GM03348 (cell line): ENCODE data around the gene KRTAP4-3.
A peak's percentile ranks its signal among the peaks of the same experiment; 100 is the strongest.
"Not testable (repeated sequence)": the region's sequence is repeated elsewhere in the genome, so short reads cannot be mapped to it uniquely, and the experiment has no call there.

ENCODE experiments used
- DNase-seq: peaks from one replicate; pipeline ENCODE4 v3.0.0; 2012; ENCODE audit warnings: low spot score

Gene KRTAP4-3

DNA sequence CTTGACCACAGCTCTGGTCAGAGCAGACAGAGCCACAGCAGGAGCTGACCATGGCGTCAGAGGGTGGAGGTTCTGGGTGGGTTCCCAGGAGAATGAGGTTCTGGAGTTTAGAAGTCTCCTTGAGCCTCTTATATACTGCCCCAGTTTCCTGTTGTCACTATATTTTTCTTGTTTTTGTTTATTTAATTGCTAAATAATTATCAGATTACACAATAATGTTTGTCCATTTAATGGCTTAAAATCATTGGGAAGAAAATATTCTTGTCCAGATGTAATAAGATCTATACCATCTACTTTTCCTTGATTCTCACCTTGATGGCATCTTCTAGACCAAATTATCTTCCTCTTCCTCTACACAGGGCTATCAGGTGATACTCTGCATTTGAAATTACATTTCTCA, at the start of gene KRTAP4-3:
Gene KRTAP4-3 (minus strand): TSS at position 101 of the 400 bp plus-strand sequence. CDS start 49 bp downstream, at position 52.
- DNase-seq = no peak

DNA sequence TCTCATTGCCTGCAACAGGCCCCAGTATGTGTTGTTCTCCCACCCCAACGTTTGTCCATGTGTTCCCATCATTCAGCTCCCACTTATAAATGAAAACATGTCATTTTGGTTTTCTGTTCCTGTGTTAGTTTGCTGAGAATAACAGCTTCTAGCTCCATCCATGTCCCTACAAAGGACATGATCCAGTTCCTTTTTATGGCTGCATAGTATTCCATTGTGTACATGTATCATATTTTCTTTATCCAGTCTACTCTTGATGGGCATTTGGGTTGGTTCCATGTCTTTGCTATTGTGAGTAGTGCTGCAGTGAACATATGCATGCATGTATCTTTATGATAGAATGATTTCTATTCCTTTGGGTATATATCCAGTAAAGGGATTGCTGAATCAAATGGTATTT, 47.7 kb upstream of the KRTAP4-3 start:
- no peak for DNase-seq

DNA sequence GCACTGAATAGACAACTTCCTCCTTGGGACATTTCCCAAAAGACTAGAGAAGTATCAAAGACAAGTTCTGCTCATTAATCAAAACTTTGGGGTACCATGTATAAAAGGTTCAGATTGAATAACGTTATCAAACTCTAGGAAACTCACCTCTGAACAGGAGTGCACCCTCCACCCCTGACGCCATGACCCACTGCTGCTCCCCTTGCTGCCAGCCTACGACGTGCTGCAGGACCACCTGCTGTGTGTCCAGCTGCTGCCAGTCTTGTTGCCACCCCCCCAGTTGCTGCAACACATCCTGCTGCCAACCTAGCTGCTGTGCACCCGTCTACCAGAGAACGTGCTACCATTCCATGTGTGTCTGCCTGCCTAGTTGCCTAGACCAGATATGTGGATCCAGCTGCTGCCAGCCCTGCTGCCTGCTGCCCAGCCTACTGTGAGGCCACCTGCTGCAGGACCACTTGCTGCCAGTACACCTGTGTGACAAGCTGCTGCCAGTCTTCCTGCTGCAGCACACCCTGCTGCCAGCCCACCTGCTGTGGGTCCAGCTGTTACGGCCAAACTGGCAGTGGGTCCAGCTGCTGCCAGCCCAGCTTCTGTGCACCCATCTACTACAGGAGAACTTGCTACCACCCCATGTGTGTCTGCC, 44.6 kb upstream of the KRTAP4-3 start:
- DNase-seq = no peak

DNA sequence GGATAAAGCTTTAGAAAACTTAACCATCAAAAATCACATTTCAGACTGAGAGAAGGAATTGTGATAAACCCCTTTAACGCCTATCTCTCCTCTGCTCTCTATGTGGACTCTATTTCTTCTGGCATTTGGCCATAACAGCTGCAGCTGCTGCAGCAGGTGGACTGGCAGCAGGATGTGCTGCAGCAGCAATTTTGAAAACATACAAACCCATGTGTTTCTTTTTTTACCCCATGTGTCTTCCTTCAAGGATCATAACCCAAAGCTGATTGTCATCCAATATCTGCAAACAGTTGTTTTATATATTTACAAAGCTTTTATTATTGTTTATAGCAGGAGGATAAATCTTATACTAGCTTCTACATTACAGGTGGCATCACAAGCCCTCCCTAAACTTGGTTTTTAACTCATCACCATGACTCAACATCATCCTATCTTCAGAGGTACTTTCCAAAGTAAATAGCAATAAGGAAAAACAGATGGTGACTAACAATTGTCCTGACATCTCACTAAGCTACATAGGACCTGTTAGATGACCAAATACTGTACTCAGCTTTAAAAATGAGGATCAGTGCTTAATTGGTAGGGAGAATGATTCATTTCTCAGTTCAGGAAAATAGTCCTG, 43.9 kb upstream of the KRTAP4-3 start:
- DNase-seq = peak; percentile 58

- DNase-seq = no peak
Observed at GRCh38 chr17:41199421-41200078, 31.5 kb upstream of the KRTAP4-3 start.

DNA sequence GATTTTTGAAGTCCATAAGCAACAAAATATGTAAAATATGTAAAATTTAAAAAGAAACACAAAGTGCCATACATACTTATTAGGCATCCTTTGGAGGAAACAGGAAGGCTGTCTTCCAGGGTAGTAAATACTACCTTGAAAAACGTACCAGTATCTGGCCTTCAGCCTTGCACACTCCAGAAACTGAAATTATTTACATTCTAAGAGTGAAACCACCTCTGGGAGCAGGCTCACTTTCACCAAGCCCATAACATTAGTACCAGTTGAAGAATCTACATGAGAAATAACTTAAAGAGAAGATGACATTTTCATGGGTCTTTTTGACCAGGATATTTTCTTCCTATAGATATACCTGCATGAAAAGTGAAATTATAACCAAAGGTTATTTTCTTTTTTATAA, 28.0 kb upstream of the KRTAP4-3 start:
- no peak for DNase-seq

DNA sequence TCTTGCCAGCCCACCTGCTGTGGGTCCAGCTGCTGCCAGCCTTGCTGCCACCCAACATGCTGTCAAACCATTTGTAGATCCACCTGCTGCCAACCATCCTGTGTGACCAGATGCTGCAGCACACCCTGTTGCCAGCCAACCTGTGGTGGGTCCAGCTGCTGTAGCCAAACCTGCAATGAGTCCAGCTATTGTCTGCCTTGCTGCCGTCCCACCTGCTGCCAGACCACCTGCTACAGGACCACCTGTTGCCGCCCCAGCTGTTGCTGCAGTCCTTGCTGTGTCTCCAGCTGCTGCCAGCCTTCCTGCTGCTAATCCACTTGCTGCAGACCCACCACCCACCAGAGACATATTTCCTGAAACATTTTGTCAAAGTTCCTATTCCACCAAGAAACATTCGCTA, 22.3 kb upstream of the KRTAP4-3 start:
- no peak for DNase-seq

GRCh38 chr17:41189837-41190318, 21.9 kb upstream of the KRTAP4-3 start, which contains the start of gene KRTAP9-1:
TSS of gene KRTAP9-1 (plus strand) at chr17:41189887. CDS start at chr17:41189887, 0 bp downstream.
- not testable (repeated sequence) for DNase-seq

- no peak for DNase-seq
Observed at GRCh38 chr17:41186872-41187271, 18.9 kb upstream of the KRTAP4-3 start.

DNA sequence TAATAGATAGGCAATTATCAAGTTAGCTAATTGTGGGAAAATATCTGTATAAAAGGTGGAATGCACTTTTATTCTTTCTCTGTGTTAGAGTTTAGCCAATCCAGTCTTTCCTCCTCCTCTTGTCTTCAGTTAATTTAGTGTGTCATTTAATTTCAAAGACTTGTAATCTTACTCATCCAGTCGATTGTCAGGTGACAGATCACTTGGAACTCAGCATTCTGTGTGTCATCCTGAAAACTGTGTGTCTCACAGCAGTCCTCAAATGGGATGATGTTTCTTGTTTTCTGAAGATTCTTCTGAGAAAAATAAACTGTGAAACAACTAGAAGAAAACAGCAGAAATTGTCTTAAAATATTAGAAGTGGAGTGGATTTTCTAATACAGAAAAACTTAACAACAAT, 17.0 kb upstream of the KRTAP4-3 start:
- no peak for DNase-seq

DNA sequence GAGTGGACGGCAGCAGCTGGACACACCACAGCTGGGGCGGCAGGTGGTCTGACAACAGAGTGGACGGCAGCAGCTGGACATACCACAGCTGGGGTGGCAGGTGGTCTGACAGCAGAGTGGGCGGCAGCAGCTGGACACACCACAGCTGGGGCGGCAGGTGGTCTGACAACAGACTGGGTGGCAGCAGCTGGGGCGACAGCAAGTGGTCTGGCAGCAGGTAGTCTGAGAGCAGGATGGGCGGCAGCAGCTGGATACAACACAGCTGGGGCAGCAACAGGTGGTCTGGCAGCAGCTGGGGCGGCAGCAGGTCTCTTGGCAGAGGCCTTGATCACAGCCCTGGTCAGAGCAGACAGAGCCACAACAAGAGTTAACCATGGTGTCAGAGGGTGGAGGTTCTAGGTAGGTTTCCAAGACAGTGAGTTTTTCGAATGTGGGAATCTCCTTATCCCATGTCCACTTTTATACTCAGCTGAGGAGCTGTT, 16.5 kb upstream of the KRTAP4-3 start, which contains the start of gene KRTAP4-1:
Gene KRTAP4-1 (minus strand): TSS at position 432 of the 482 bp plus-strand sequence. CDS start 57 bp downstream, at position 375.
- DNase-seq = no peak

GRCh38 chr17:41178843-41179616, 11.0 kb upstream of the KRTAP4-3 start:
- peak; percentile 59 for DNase-seq

DNA sequence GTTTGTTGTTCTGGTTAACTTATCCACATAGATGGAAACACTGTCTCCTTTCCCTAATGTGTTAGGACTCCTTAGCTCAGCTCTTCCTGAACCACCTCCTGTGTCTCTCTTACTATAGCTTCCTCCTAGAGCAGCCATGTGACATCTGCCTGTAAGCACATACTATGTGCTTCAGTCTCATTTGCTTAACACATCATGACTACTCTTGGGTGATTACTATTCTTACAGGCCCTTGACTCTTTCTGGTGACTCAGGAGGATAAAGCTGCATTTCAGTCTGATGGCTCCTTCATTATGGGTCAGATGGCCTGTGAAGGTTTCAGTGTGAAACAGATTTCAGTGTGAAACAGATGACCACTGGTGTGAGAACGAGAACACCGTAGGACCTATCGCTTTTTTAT, 10.3 kb upstream of the KRTAP4-3 start:
- DNase-seq = peak; percentile 30

GRCh38 chr17:41177727-41178271, 9.8 kb upstream of the KRTAP4-3 start, which contains the start of gene KRTAP4-2:
TSS of gene KRTAP4-2 (minus strand) at chr17:41178221. CDS start at chr17:41178164, 57 bp downstream.
- no peak for DNase-seq

DNA sequence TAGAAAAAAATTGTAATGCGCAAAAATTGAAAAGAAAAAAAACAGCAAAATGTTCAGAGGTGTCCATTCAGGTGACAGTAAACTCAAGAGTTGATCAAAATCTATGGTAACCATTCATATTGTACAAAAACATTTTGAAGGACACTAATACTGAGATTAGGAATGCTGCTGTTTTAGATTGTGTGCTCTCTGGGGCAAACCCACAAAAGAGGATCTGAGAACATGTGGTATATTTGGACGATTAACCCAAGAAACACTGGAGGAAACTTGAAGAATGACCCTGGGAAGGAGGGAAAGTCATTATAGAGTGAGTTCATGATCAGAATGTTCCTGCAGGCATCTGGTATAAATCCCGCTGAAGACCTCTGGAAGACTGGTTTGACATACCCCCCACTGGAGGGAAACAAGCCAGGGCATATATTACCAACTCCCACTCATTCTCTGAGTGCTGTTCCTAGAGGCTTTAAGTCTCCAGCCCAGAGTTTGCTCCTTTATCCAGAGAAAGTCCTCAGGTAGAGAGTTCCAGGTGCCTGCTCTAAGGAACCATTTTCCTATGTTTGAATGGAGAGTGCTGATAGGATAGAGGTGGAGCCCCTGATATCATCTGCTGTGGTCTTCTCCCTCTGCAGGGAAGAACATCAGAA, 8.8 kb upstream of the KRTAP4-3 start:
- no peak for DNase-seq

DNA sequence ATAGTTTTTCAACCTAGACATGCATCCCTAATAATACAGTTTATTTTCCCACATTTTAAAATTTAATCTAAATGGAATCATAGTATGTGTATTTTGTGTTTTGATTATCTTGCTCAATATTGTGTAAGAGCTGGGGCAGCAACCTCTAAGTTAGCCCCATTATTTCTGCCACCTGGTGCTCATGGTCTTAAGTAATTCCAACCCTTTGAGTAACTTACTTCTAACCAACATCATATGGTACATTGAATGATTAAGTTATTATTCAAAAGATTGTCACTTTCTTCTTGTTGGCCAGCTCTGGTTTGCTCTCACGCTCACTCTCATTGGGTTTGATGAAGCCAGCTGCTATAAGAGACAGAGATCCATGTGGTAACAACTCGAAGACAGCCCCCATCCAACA, 3.9 kb upstream of the KRTAP4-3 start:
- peak; percentile 35 for DNase-seq

DNA sequence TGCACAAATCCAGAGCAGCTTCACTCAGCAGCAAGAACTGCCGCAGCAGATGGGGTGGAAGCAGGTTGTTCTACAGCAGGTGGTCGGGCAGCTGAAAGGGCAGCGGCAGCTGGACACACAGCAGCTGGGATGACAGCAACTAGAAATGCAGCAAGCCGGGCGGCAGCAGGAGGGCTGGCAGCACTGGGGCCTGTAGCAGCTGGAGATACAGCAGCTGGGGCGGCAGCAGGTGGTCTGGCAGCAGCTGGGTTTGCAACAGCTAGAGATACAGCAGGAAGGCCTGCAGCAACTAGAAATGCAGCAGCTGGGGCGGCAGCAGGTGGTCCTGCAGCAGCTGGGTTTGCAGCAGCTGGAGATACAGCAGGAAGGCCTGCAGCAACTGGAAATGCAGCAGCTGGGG, 460 bp downstream of the KRTAP4-3 start:
- DNase-seq = no peak

GRCh38 chr17:41163828-41164227, 4.2 kb downstream of the KRTAP4-3 start:
- no peak for DNase-seq

DNA sequence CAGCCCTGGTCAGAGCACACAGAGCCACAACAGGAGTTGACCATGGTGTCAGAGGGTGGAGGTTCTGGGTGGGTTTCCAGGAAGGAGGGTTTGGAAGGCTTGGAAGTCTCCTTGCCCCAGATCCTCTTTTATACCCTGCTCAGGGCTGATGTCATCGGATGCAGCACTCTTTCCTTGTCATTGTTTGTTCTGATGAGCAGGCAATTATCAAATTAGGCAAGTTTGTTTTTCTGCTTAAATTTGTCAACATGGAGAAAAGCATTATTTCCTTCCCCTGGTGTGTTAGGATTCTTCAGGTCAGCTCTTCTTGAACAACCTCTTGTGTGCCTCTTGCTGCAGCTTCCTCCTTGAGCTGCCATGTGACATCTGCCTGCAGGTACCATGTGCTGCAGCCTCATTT, 7.4 kb downstream of the KRTAP4-3 start, which contains the start of gene KRTAP4-4:
Gene KRTAP4-4 (minus strand): TSS at position 101 of the 400 bp plus-strand sequence. CDS start 57 bp downstream, at position 44.
- DNase-seq = no peak

- not testable (repeated sequence) for DNase-seq
Observed at GRCh38 chr17:41160190-41160589, 7.8 kb downstream of the KRTAP4-3 start.

GRCh38 chr17:41153856-41154255, 14.2 kb downstream of the KRTAP4-3 start:
- no peak for DNase-seq
